OCI-LY3 (cell line): ENCODE data around the gene RFTN1.
A peak's percentile ranks its signal among the peaks of the same experiment; 100 is the strongest.

Experiments
- H2AFZ ChIP-seq: fragments of 200-600, 300-600 bp; shearing (Covaris generic); 2 replicates; pipeline ENCODE4 v1.6.0; 2014; ENCODE audit warnings: antibody characterized with exemption, low read depth, low read length
- H3K27ac ChIP-seq: fragments of 200-600, 300-600 bp; sonication (generic); 2 replicates; pipeline ENCODE4 v1.5.1; 2014; ENCODE audit warnings: mild to moderate bottlenecking, low read length, moderate library complexity, mixed read lengths
- H3K27me3 ChIP-seq: fragments of 200-600, 300-600 bp; sonication (generic); 2 replicates; pipeline ENCODE4 v1.6.1; 2014; ENCODE audit warnings: low read depth, low read length, mixed read lengths
- H3K36me3 ChIP-seq: fragments of 200-600, 300-600 bp; sonication (generic); replicated peaks from 2 replicates; pipeline ENCODE3; 2014; ENCODE audit warnings: low read depth, low read length, mixed read lengths
- H3K4me1 ChIP-seq: fragments of 300-600, 200-600 bp; sonication (generic); 2 replicates; pipeline ENCODE4 v1.6.1; 2014; ENCODE audit warnings: low read length, mixed read lengths
- H3K4me2 ChIP-seq: fragments of 200-600, 300-600 bp; sonication (generic); 2 replicates; pipeline ENCODE4 v1.6.1; 2014; ENCODE audit warnings: low read length, mixed read lengths
- H3K4me3 ChIP-seq: fragments of 300-600, 200-600 bp; sonication (generic); 2 replicates; pipeline ENCODE4 v1.5.1; 2014; ENCODE audit warnings: antibody characterized with exemption, mild to moderate bottlenecking, low read length, moderate library complexity
- H3K79me2 ChIP-seq: fragments of 300-600, 200-600 bp; shearing (Covaris generic); 2 replicates; pipeline ENCODE4 v1.6.1; 2014; ENCODE audit warnings: mild to moderate bottlenecking, low read length, mixed read lengths
- H3K9ac ChIP-seq: fragments of 300-600, 200-600 bp; shearing (Covaris generic); 2 replicates; pipeline ENCODE4 v1.6.0; 2014; ENCODE audit warnings: mild to moderate bottlenecking, low read length, moderate library complexity
- H3K9me3 ChIP-seq: fragments of 200-600, 300-600 bp; shearing (Covaris generic); 2 replicates; pipeline ENCODE4 v1.6.1; 2014; ENCODE audit warnings: low read length, mixed read lengths; ENCODE audit not compliant: insufficient read depth
- H4K20me1 ChIP-seq: fragments of 200-600, 300-600 bp; sonication (generic); 2 replicates; pipeline ENCODE4 v1.6.1; 2016; ENCODE audit warnings: low read length, mixed read lengths; ENCODE audit not compliant: insufficient read depth
- EZH2phosphoT487 ChIP-seq: fragments of 200-600 bp; shearing (Covaris generic); IDR thresholded peaks from 2 replicates; pipeline ENCODE4 v1.6.1; 2018; ENCODE audit warnings: antibody characterized with exemption, mixed run types, low read depth
- TF ChIP-seq, protein P1 (sequence below): fragments of 200-600, 300-600 bp; sonication (generic); IDR thresholded peaks from 2 replicates; pipeline ENCODE4 v1.5.1; 2014; ENCODE audit warnings: antibody characterized with exemption, low read length, low read depth

The RFTN1 gene

DNA sequence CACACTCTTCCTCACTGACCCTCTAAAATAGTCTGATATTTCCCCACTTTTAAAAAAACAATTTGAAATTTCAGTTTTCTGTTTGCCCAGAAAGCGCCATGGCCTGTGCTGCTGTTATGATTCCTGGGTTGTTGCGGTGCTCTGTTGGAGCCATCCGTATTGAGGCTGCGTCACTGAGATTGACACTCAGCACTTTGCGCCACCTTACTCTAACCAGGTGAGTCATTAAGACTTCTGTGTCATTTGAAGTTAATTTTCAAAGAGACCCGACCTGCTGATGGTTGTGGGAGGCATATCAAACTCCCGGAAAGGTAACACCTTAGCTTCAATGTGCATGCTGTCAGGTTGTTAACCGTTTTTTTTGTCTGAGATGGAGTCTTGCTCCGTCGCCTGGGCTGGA is 242.6 kb downstream of the RFTN1 start:
- no peaks in the 10 kb centered on the region for H3K27me3 ChIP-seq
- H3K36me3 ChIP-seq = peaks cover 19% of the 10 kb centered on the region
- no peak for TF ChIP-seq EZH2phosphoT487
- TF ChIP-seq, protein P1, sequence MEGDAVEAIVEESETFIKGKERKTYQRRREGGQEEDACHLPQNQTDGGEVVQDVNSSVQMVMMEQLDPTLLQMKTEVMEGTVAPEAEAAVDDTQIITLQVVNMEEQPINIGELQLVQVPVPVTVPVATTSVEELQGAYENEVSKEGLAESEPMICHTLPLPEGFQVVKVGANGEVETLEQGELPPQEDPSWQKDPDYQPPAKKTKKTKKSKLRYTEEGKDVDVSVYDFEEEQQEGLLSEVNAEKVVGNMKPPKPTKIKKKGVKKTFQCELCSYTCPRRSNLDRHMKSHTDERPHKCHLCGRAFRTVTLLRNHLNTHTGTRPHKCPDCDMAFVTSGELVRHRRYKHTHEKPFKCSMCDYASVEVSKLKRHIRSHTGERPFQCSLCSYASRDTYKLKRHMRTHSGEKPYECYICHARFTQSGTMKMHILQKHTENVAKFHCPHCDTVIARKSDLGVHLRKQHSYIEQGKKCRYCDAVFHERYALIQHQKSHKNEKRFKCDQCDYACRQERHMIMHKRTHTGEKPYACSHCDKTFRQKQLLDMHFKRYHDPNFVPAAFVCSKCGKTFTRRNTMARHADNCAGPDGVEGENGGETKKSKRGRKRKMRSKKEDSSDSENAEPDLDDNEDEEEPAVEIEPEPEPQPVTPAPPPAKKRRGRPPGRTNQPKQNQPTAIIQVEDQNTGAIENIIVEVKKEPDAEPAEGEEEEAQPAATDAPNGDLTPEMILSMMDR = no peak

DNA sequence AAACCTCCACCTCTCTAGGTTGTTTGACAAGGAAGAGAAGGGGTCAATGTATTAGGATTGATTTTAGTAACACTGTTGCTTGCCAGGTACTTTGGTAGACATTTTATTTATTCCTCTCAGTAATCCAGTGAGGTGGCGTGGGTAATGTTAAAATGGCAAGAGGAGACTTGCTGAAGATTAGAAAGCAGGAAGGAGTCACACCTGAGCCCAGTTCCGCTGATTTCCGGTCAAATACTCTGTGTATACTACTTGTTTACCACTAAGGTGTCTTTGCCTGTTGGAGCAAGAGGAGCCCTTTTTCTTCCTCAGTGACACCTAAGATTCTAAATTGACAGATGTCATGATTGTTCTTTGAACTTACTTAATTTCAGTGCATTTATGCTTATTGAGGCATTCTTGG is 246.8 kb downstream of the RFTN1 start:
- TF ChIP-seq EZH2phosphoT487 = no peak
- TF ChIP-seq, protein P1 = no peak
- Histone ChIP-seq H3K27me3 (no peaks in the 10 kb centered on the region), H3K9ac (no peak overlapping the region), H3K4me2 (0 out of 2 replicates have a peak overlapping the region, but pooled peaks have one; percentile 76), H3K36me3 (peaks cover 8% of the 10 kb centered on the region), H3K4me3 (no peak overlapping the region), H4K20me1 (no peaks in the 10 kb centered on the region), H3K4me1 (peaks cover 30% of the 10 kb centered on the region), H3K9me3 (no peaks in the 10 kb centered on the region), H2AFZ (no peak overlapping the region), H3K27ac (no peak overlapping the region), H3K79me2 (peaks cover 66% of the 10 kb centered on the region)

More for the DNA sequence above, 242.6 kb downstream of the RFTN1 start:
- Histone ChIP-seq H3K79me2 (peaks cover 29% of the 10 kb centered on the region), H3K9ac (no peak overlapping the region), H3K27ac (no peak overlapping the region), H3K4me2 (no peak overlapping the region), H2AFZ (no peak overlapping the region), H3K4me1 (peaks cover 17% of the 10 kb centered on the region), H3K9me3 (no peaks in the 10 kb centered on the region), H3K4me3 (no peak overlapping the region), H4K20me1 (no peaks in the 10 kb centered on the region)
